Measurements from ENCODE around the gene HTR1B.

DNA sequence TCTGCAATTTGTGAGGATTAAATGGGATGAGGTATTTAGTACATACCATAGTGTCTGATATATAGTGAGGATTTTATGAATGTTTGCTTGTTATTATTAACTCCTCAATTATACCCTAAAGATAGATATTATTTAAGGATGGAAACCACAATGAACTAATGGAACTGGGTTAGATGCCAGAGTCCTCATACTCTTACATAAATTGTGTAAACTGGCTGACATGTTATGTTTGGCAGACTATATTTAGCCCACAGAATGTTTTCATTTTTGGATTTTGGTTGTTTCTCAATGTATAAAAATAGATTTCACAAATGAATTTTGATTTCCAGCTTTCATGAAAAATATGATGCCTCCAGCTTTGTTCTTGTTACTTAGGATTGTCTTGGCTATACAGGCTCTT is 37.6 kb downstream of the HTR1B start:
- TF ChIP-seq EZH2 (IDR thresholded peaks at IDR 0.05; ENCODE audit: low read length, unreplicated experiment), result no peak
- TF ChIP-seq, protein P1, sequence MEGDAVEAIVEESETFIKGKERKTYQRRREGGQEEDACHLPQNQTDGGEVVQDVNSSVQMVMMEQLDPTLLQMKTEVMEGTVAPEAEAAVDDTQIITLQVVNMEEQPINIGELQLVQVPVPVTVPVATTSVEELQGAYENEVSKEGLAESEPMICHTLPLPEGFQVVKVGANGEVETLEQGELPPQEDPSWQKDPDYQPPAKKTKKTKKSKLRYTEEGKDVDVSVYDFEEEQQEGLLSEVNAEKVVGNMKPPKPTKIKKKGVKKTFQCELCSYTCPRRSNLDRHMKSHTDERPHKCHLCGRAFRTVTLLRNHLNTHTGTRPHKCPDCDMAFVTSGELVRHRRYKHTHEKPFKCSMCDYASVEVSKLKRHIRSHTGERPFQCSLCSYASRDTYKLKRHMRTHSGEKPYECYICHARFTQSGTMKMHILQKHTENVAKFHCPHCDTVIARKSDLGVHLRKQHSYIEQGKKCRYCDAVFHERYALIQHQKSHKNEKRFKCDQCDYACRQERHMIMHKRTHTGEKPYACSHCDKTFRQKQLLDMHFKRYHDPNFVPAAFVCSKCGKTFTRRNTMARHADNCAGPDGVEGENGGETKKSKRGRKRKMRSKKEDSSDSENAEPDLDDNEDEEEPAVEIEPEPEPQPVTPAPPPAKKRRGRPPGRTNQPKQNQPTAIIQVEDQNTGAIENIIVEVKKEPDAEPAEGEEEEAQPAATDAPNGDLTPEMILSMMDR (conservative IDR thresholded peaks at IDR 0.05; ENCODE audit: low read depth, low read length), result no peak
- no peak for TF ChIP-seq EZH2phosphoT487 (IDR thresholded peaks at IDR 0.05; ENCODE audit: borderline replicate concordance, low read length)
